ENCODE measurements around the gene EFCAB5.

DNA sequence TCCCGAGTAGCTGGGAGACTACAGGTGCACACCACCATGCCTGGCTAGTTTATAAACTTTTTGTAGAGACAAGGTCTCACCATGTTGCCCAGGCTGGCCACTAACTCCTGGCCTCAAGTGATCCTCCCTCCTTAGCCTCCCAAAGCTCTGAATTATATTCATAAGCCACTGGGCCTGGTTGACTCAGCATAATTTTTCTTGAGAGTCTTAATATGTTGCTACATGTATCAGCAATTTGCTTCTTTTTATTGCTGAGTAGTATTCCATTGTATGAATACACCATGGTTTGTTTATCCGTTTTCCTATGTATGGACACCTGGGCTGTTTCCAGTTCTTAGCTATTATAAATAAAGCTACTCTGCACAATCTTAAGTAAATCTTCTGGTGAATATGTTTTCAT, 132.8 kb downstream of the EFCAB5 start:
- TF ChIP-seq, protein P1, sequence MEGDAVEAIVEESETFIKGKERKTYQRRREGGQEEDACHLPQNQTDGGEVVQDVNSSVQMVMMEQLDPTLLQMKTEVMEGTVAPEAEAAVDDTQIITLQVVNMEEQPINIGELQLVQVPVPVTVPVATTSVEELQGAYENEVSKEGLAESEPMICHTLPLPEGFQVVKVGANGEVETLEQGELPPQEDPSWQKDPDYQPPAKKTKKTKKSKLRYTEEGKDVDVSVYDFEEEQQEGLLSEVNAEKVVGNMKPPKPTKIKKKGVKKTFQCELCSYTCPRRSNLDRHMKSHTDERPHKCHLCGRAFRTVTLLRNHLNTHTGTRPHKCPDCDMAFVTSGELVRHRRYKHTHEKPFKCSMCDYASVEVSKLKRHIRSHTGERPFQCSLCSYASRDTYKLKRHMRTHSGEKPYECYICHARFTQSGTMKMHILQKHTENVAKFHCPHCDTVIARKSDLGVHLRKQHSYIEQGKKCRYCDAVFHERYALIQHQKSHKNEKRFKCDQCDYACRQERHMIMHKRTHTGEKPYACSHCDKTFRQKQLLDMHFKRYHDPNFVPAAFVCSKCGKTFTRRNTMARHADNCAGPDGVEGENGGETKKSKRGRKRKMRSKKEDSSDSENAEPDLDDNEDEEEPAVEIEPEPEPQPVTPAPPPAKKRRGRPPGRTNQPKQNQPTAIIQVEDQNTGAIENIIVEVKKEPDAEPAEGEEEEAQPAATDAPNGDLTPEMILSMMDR (IDR thresholded peaks at IDR 0.05; ENCODE audit: low read depth, low read length) = no peak
- TF ChIP-seq POLR2A (IDR thresholded peaks at IDR 0.05; ENCODE audit: extremely low read depth, insufficient read length) = no peak

Data from NB4 (cell line).